ENCODE data around the gene SERPINB8. TPM values are rescaled to one million over a fixed set of nuclear protein-coding genes. Genes with fewer than 3 reads are reported as not detected.

SERPINB8 gene
- total RNA-seq, 1 donor from 2014 or later: 19.5 TPM

- no peak for DNase-seq (ENCODE audit: low spot score)
Observed at GRCh38 chr18:64017870-64018269, 48.0 kb downstream of the SERPINB8 start.

DNA sequence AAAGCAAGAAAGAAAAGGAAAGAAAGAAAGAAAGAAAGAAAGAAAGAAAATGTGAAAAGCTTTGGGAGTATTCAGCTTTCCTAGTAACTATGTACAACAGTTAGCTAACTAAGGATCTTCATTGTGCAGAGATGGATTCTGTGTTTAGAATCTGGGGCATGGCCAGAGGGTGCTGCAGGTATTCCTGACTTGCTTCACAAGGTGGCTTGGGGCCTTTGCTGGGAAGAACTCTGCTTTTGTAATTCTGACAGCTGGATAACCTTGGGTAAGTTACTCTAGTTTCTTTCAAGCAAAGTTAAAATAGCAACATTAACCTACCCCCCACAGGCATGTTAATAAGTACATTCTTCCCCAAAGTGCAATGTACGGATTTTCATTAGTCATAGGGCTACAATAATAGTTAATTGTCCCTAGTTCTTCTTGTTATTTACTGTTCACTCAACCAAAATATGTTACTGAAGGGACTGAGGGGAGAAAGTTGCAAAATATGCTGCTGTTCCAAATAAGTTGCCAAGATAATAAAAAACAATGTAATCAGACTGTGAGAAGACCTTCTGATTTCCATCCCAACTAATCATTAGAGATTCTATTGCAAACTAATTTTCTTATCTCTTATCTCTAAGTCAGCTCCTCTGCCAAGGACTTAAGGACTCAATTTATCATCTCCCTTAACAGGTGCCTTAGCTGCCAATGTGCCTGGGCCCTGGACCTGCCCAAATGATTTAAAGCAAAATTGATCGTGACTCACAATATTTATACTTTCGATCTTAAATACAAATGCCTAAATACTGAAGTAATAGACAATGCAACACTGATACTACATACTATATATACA lies 50.3 kb downstream of the SERPINB8 start:
- DNase-seq (ENCODE audit: low spot score): no peak

DNA sequence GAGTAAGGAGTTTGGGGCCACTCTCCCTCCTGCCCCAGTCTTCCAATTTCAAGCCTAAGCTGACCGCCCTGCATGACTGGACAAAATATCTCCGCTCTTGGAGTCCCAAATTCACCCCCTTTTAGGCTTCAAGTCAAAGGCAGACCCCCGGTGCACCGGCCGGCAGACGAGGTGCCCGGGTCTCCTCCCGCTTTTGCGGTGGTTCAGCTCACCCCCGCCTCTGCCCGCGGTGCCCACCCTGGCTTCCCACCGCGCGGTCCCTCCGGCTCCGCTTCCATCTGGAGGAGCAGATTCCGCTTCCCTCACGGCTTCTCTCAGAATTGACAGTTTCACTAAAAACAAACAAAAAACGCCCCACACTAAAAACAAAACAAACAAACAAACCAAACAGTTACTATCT lies 56.5 kb downstream of the SERPINB8 start:
- no peak for DNase-seq (ENCODE audit: low spot score)

GRCh38 chr18:64027931-64028695 lies 58.2 kb downstream of the SERPINB8 start:
- DNase-seq (ENCODE audit: low spot score): no peak

GRCh38 chr18:64029096-64029495 lies 59.2 kb downstream of the SERPINB8 start:
- DNase-seq (ENCODE audit: low spot score): no peak

DNA sequence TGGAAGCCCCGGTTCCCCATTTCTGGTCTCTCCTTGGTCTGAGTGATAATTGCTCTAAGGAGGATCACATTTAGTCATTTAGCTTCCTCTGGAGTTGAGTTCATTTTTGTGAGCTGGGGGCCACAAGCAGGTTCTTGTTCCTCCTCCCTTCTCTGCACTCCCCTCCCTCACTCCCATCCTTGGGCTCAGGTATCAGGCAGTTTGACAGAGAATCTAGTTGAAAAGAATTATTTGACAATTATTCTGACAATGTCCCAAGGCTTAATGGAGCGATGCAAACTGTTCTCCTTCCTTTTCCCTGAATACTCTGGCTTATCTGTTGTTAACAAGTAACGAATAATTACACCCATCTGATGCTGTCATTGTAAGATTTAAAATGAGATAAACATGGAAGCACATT lies 61.5 kb downstream of the SERPINB8 start:
- no peak for DNase-seq (ENCODE audit: low spot score)

GRCh38 chr18:64032312-64032711 lies 62.4 kb downstream of the SERPINB8 start:
- no peak for DNase-seq (ENCODE audit: low spot score)

DNA sequence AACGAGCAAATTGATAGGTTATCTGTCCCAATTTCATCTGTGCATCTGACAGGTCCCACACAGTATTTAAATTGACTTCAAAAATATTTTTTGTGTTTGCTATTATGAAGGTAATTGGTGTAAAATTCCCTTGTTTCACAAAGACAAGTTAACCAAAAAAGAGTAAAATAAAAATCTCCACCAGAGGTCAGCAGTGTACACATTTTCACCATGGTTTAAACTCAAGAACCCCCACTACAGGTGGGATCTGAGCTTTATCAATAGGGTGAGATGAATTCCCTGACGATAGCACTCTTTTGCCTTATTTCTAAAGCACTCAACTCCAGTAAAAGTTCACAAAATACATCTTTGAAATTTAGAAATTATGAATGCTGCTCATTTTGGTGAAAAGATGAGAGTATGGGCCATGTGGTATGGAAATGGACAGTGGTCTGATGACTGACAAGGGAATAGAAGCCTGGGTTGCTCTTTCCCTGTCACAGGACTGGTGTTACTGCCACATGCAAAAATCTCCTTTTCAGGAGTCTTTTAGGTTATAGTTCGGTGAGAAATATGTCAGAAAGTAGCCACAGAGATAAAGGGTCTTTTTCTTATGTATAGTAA lies 68.0 kb downstream of the SERPINB8 start:
- DNase-seq (ENCODE audit: low spot score): no peak

Other genes starting within 250 kb of the SERPINB8 start
- gene SERPINB7, start 194.7 kb upstream of the SERPINB8 start, total RNA-seq: 0.17 TPM
- not detected for gene SERPINB2, start 82.4 kb upstream of the SERPINB8 start, total RNA-seq
- gene SERPINB10, start 62.1 kb upstream of the SERPINB8 start, total RNA-seq: not detected
- gene HMSD, start 20.8 kb upstream of the SERPINB8 start, total RNA-seq: not detected
- not detected for gene LINC00305, start 179.0 kb downstream of the SERPINB8 start, total RNA-seq

Data from mucosa of gallbladder (tissue), 1 donor.